ENCODE measurements around the gene NDUFAF7. TPM values are rescaled to one million over a fixed set of nuclear protein-coding genes. Genes with fewer than 3 reads are reported as not detected.

Gene NDUFAF7
- total and polyA plus RNA-seq, 9 of the 15 experiments (the other 6 are each of a cell fraction or from before 2014, with no cell fraction given): 14.9 to 41.6 (median 23.9) TPM

DNA sequence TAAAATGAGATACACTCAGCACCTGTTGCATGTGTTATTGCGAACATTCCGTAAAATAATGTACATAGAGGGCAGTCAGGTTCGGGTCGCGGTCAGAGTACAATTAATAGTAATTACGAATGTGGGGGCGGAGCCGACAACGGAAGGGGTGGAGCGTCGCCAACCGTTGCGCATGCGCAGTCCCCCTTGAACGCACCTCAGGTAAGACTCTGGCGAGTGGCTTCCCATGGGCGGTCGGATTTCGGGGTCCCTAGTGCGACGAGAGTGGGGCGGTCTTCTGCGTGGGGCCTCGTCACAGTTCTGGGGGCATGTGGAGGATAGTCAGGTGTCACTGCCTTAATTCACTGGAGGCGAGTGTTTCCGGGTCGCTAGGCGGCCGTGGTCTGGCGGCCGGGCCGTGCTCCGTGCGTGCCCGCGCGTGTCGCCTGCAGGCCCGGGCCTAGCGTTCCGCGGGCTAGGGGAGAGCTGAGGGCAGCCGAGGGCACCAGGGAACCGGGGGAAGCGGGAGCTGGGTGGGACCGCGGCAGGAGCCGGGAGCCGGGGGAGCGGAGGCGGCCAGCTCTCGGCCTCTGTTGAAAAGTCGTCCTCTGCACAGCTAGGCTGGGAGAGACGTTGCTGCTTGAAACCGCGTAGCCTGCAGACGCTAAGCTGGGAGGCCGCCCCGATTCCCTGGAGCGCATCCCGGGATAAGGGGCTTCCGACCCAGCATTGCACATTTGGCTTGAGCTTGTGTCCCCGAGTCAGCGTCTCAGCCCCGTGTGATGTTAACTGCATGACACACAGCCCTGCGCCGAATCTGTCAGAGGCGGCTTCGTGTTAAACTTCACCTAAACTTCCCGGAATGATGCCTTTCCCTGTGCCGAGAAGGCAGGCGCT lies 34.9 kb upstream of the NDUFAF7 start, which contains the start of gene CEBPZOS (continued):
- TF ChIP-seq, protein P1, sequence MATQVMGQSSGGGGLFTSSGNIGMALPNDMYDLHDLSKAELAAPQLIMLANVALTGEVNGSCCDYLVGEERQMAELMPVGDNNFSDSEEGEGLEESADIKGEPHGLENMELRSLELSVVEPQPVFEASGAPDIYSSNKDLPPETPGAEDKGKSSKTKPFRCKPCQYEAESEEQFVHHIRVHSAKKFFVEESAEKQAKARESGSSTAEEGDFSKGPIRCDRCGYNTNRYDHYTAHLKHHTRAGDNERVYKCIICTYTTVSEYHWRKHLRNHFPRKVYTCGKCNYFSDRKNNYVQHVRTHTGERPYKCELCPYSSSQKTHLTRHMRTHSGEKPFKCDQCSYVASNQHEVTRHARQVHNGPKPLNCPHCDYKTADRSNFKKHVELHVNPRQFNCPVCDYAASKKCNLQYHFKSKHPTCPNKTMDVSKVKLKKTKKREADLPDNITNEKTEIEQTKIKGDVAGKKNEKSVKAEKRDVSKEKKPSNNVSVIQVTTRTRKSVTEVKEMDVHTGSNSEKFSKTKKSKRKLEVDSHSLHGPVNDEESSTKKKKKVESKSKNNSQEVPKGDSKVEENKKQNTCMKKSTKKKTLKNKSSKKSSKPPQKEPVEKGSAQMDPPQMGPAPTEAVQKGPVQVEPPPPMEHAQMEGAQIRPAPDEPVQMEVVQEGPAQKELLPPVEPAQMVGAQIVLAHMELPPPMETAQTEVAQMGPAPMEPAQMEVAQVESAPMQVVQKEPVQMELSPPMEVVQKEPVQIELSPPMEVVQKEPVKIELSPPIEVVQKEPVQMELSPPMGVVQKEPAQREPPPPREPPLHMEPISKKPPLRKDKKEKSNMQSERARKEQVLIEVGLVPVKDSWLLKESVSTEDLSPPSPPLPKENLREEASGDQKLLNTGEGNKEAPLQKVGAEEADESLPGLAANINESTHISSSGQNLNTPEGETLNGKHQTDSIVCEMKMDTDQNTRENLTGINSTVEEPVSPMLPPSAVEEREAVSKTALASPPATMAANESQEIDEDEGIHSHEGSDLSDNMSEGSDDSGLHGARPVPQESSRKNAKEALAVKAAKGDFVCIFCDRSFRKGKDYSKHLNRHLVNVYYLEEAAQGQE (IDR thresholded peaks at IDR 0.05; ENCODE audit: borderline replicate concordance): no peak
- TF ChIP-seq, protein P1 (CRISPR knock-in tag; IDR thresholded peaks at IDR 0.05; ENCODE audit: low read depth): peak; percentile 49; the same call in 1 of the 2 replicates
- TF ChIP-seq, protein P2, sequence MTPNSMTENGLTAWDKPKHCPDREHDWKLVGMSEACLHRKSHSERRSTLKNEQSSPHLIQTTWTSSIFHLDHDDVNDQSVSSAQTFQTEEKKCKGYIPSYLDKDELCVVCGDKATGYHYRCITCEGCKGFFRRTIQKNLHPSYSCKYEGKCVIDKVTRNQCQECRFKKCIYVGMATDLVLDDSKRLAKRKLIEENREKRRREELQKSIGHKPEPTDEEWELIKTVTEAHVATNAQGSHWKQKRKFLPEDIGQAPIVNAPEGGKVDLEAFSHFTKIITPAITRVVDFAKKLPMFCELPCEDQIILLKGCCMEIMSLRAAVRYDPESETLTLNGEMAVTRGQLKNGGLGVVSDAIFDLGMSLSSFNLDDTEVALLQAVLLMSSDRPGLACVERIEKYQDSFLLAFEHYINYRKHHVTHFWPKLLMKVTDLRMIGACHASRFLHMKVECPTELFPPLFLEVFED (CRISPR knock-in tag; conservative IDR thresholded peaks at IDR 0.05): 0 out of 2 replicates have a peak, but pooled peaks have one; percentile 57
- TF ChIP-seq TOE1 (IDR thresholded peaks at IDR 0.05; ENCODE audit: borderline replicate concordance) (0 out of 2 replicates have a peak, but pooled peaks have one; percentile 22), TOE1 (CRISPR knock-in tag; IDR thresholded peaks at IDR 0.05; ENCODE audit: borderline replicate concordance, low read depth) (0 out of 2 replicates have a peak, but pooled peaks have one; percentile 84), FOS (IDR thresholded peaks at IDR 0.05; ENCODE audit: extremely low read depth, insufficient read length) (no peak), MYC (IDR thresholded peaks at IDR 0.05; ENCODE audit: low read depth, low read length) (peak; percentile 76), MYC (CRISPR knock-in tag; IDR thresholded peaks at IDR 0.05; ENCODE audit: borderline replicate concordance, low read depth) (no peak), ZNF143 (CRISPR knock-in tag; IDR thresholded peaks at IDR 0.05) (peak; percentile 45; the same call in 1 of the 2 replicates), NR2C2 (CRISPR knock-in tag; IDR thresholded peaks at IDR 0.05) (peak; percentile 93), NR2C2 (tag; IDR thresholded peaks at IDR 0.05) (peak; percentile 99), BMI1 (IDR thresholded peaks at IDR 0.05; ENCODE audit: low read length) (0 out of 2 replicates have a peak, but pooled peaks have one; percentile 19), L3MBTL2 (IDR thresholded peaks at IDR 0.05) (peak; percentile 97), ZNF174 (CRISPR knock-in tag; IDR thresholded peaks at IDR 0.05) (no peak), TEAD1 (CRISPR knock-in tag; IDR thresholded peaks at IDR 0.05) (peak in 1 of 2 experiments; percentile 77; a peak in 1 of 4 replicates), CC2D1A (IDR thresholded peaks at IDR 0.05) (peak; percentile 83)
- TF ChIP-seq, protein P3, sequence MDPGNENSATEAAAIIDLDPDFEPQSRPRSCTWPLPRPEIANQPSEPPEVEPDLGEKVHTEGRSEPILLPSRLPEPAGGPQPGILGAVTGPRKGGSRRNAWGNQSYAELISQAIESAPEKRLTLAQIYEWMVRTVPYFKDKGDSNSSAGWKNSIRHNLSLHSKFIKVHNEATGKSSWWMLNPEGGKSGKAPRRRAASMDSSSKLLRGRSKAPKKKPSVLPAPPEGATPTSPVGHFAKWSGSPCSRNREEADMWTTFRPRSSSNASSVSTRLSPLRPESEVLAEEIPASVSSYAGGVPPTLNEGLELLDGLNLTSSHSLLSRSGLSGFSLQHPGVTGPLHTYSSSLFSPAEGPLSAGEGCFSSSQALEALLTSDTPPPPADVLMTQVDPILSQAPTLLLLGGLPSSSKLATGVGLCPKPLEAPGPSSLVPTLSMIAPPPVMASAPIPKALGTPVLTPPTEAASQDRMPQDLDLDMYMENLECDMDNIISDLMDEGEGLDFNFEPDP (CRISPR knock-in tag; IDR thresholded peaks at IDR 0.05): 0 out of 2 replicates have a peak, but pooled peaks have one; percentile 37

All from K562 (cell line).